Naive thymus-derived CD8-positive, alpha-beta T cell (primary cell): ENCODE data around the gene CHEK2. TPM values are rescaled to one million over a fixed set of nuclear protein-coding genes. Genes with fewer than 3 reads are reported as not detected.
"Not testable (repeated sequence)": the region's sequence is repeated elsewhere in the genome, so short reads cannot be mapped to it uniquely, and the experiment has no call there.

Source experiments
- ATAC-seq, 2 donors: fragments of 150-1000 bp; cut with Tn5 transposase in 1 of 2; sonication (Bioruptor Pico), chemical (Tn5 transposase) in 1 of 2; 1 replicate in 1 of 2; 2 replicates in 1 of 2; pipeline ENCODE4 v1.10.0; 2021; ENCODE audit warnings: mild to moderate bottlenecking in 2 of 2, moderate library complexity in 2 of 2
- POLR2A ChIA-PET: fragments of 350-600 bp; sonication (Branson Sonifier 250); formaldehyde crosslinking; loops from one replicate; lab custom pipeline; 2021; ENCODE audit warnings: antibody characterized with exemption; lab: Charles Lee
- DNase-seq, 10 donors: peaks; one replicate each; pipeline versions ENCODE4 v3.0.0 to v3.0.0-alpha.2; 2020 to 2022
- H3K27ac Mint-ChIP-seq, 10 donors: one replicate each; pipeline ENCODE4 v1.8.0; 2020 to 2022; ENCODE audit warnings: mild to moderate bottlenecking in 10 of 10, mixed read lengths in 10 of 10, moderate library complexity in 4 of 10, inconsistent platforms in 1 of 10
- H3K27me3 Mint-ChIP-seq, 5 donors: one replicate each; pipeline ENCODE4 v1.8.0; 2021 to 2022; ENCODE audit warnings: mixed read lengths in 5 of 5
- H3K36me3 Mint-ChIP-seq, 3 donors: one replicate each; pipeline ENCODE4 v1.8.0; 2020 to 2022; ENCODE audit warnings: mixed read lengths in 3 of 3, mild to moderate bottlenecking in 2 of 3, inconsistent platforms in 1 of 3
- H3K4me1 Mint-ChIP-seq, 4 donors: one replicate each; pipeline ENCODE4 v1.8.0; 2021 to 2022; ENCODE audit warnings: mixed read lengths in 4 of 4
- H3K4me3 Mint-ChIP-seq, 10 donors: one replicate each; pipeline ENCODE4 v1.8.0; 2020 to 2022; ENCODE audit warnings: mild to moderate bottlenecking in 10 of 10, mixed read lengths in 10 of 10, moderate library complexity in 6 of 10, inconsistent platforms in 1 of 10
- H3K9me3 Mint-ChIP-seq, 9 donors: one replicate each; pipeline ENCODE4 v1.8.0; 2020 to 2022; ENCODE audit warnings: mixed read lengths in 9 of 9, mild to moderate bottlenecking in 3 of 9, inconsistent platforms in 1 of 9, moderate library complexity in 1 of 9
- polyA plus RNA-seq, 3 donors: library from polyadenylated mRNA; unstranded; fragments of 300-500 nt; fragmentation: Illumina TruSeq; gene quantifications; one replicate each; pipeline ENCODE4 v1.2.3, GENCODE V29; 2021
- total RNA-seq, 8 experiments: library from RNA in 2 of 8; stranded (reverse) in 2 of 8; gene quantifications; one replicate each; pipeline ENCODE4 v1.2.3 and lab custom pipeline; 2021 to 2026

CHEK2 gene
- total and polyA plus RNA-seq, 5 experiments from 2014 or later: 6.7 to 10.1 (median 7.7) TPM

GRCh38 chr22:28678170-28678569 lies 63.5 kb downstream of the CHEK2 start:
- not testable (repeated sequence) for H3K36me3 Mint-ChIP-seq, H3K9me3 Mint-ChIP-seq, ATAC-seq, H3K27ac Mint-ChIP-seq, DNase-seq
- POLR2A ChIA-PET: interaction anchor here (0.7 kb wide), 1 partner anchor 608 kb away, joined by 3 read pairs; no protein-coding TSS in a partner anchor
- H3K4me3 Mint-ChIP-seq: peak overlapping the region in 1 of 10 donors; percentile 41
- peaks cover 22 to 82% (median 56%) of the 10 kb centered on the region in 5 donors for H3K27me3 Mint-ChIP-seq
- H3K4me1 Mint-ChIP-seq: peaks cover 12 to 41% (median 31%) of the 10 kb centered on the region in 4 donors

- Mint-ChIP-seq H3K9me3 (peaks cover 0 to 17% (median 3%) of the 10 kb centered on the region in 9 donors), H3K27me3 (peaks cover 23 to 75% (median 51%) of the 10 kb centered on the region in 5 donors), H3K4me3 (peak overlapping the region; percentile 42 to 94 (median 75)), H3K4me1 (peaks cover 9 to 39% (median 33%) of the 10 kb centered on the region in 4 donors), H3K27ac (peak overlapping the region; percentile 5 to 99 (median 91)), H3K36me3 (peaks cover 0 to 4% (median 3%) of the 10 kb centered on the region in 3 donors)
- peak in 9 of 10 donors; percentile 11 to 83 (median 70) for DNase-seq
- POLR2A ChIA-PET: no interaction called here
- peak; percentile 99 to 100 for ATAC-seq
Measured at GRCh38 chr22:28674121-28674563, 67.5 kb downstream of the CHEK2 start.

- peaks cover 0 to 4% (median 3%) of the 10 kb centered on the region in 3 donors for H3K36me3 Mint-ChIP-seq
- no peak for DNase-seq
- H3K27me3 Mint-ChIP-seq: peaks cover 20 to 49% (median 35%) of the 10 kb centered on the region in 5 donors
- H3K4me1 Mint-ChIP-seq: peaks cover 7 to 29% (median 25%) of the 10 kb centered on the region in 4 donors
- H3K9me3 Mint-ChIP-seq: peaks cover 0 to 17% (median 3%) of the 10 kb centered on the region in 9 donors
- no peak overlapping the region for H3K4me3 Mint-ChIP-seq
- no peak for ATAC-seq
- H3K27ac Mint-ChIP-seq: peak overlapping the region in 1 of 10 donors; percentile 18
- POLR2A ChIA-PET: no interaction called here
Measured at GRCh38 chr22:28670756-28671155, 70.9 kb downstream of the CHEK2 start.

GRCh38 chr22:28670161-28670560 lies 71.5 kb downstream of the CHEK2 start:
- peaks cover 17 to 44% (median 32%) of the 10 kb centered on the region in 5 donors for H3K27me3 Mint-ChIP-seq
- no peak for DNase-seq

GRCh38 chr22:28669387-28669786 lies 72.2 kb downstream of the CHEK2 start:
- peaks cover 13 to 38% (median 26%) of the 10 kb centered on the region in 5 donors for H3K27me3 Mint-ChIP-seq
- DNase-seq: no peak
- peaks cover 0 to 17% (median 3%) of the 10 kb centered on the region in 9 donors for H3K9me3 Mint-ChIP-seq
- H3K27ac Mint-ChIP-seq: no peak overlapping the region
- POLR2A ChIA-PET: no interaction called here
- ATAC-seq: no peak
- no peak overlapping the region for H3K4me3 Mint-ChIP-seq
- H3K36me3 Mint-ChIP-seq: peaks cover 0 to 4% (median 3%) of the 10 kb centered on the region in 3 donors
- H3K4me1 Mint-ChIP-seq: peaks cover 4 to 20% (median 17%) of the 10 kb centered on the region in 4 donors

More at GRCh38 chr22:28670161-28670560, 71.5 kb downstream of the CHEK2 start:
- POLR2A ChIA-PET: no interaction called here
- Mint-ChIP-seq H3K4me1 (peaks cover 6 to 27% (median 24%) of the 10 kb centered on the region in 4 donors), H3K9me3 (peaks cover 0 to 17% (median 3%) of the 10 kb centered on the region in 9 donors), H3K36me3 (peaks cover 0 to 4% (median 3%) of the 10 kb centered on the region in 3 donors), H3K4me3 (no peak overlapping the region), H3K27ac (no peak overlapping the region)
- ATAC-seq: no peak

- not testable (repeated sequence) for H3K27ac Mint-ChIP-seq, DNase-seq, ATAC-seq, H3K4me3 Mint-ChIP-seq, H3K36me3 Mint-ChIP-seq, H3K4me1 Mint-ChIP-seq, H3K9me3 Mint-ChIP-seq
- POLR2A ChIA-PET: interaction anchor here (0.6 kb wide), 1 partner anchor 562 kb away, joined by 3 read pairs; no protein-coding TSS in a partner anchor
- peaks cover under 1 to 32% (median 14%) of the 10 kb centered on the region in 5 donors for H3K27me3 Mint-ChIP-seq
Measured at GRCh38 chr22:28663569-28663942, 78.1 kb downstream of the CHEK2 start.

- Mint-ChIP-seq H3K9me3 (peaks cover 0 to 10% (median 1%) of the 10 kb centered on the region in 9 donors), H3K36me3 (no peaks in the 10 kb centered on the region), H3K27ac (no peak overlapping the region)
Measured at GRCh38 chr22:28658448-28658847, 83.2 kb downstream of the CHEK2 start.

GRCh38 chr22:28656181-28656580 lies 85.4 kb downstream of the CHEK2 start:
- H3K4me3 Mint-ChIP-seq: no peak overlapping the region
- H3K9me3 Mint-ChIP-seq: peaks cover 0 to 24% (median 5%) of the 10 kb centered on the region in 9 donors
- H3K36me3 Mint-ChIP-seq: peaks cover 0 to 7% (median 0%) of the 10 kb centered on the region in 3 donors
- H3K4me1 Mint-ChIP-seq: no peaks in the 10 kb centered on the region
- H3K27ac Mint-ChIP-seq: no peak overlapping the region
- no peak for ATAC-seq
- peaks cover 25 to 69% (median 55%) of the 10 kb centered on the region in 5 donors for H3K27me3 Mint-ChIP-seq
- POLR2A ChIA-PET: no interaction called here
- DNase-seq: no peak

More at GRCh38 chr22:28658448-28658847, 83.2 kb downstream of the CHEK2 start:
- POLR2A ChIA-PET: no interaction called here
- H3K4me3 Mint-ChIP-seq: no peak overlapping the region
- ATAC-seq: no peak
- no peaks in the 10 kb centered on the region for H3K4me1 Mint-ChIP-seq
- no peak for DNase-seq
- H3K27me3 Mint-ChIP-seq: peaks cover 20 to 59% (median 53%) of the 10 kb centered on the region in 5 donors

GRCh38 chr22:28650463-28650862 lies 91.2 kb downstream of the CHEK2 start:
- H3K4me1 Mint-ChIP-seq: no peaks in the 10 kb centered on the region
- ATAC-seq (no peak), DNase-seq (no peak)
- peaks cover 0 to 26% (median 5%) of the 10 kb centered on the region in 9 donors for H3K9me3 Mint-ChIP-seq
- H3K4me3 Mint-ChIP-seq: no peak overlapping the region
- no peak overlapping the region for H3K27ac Mint-ChIP-seq
- H3K27me3 Mint-ChIP-seq: peaks cover 38 to 89% (median 55%) of the 10 kb centered on the region in 5 donors
- POLR2A ChIA-PET: no interaction called here
- peaks cover 0 to 7% (median 6%) of the 10 kb centered on the region in 3 donors for H3K36me3 Mint-ChIP-seq

- peaks cover 0 to 7% (median 6%) of the 10 kb centered on the region in 3 donors for H3K36me3 Mint-ChIP-seq
- DNase-seq: no peak
- POLR2A ChIA-PET: no interaction called here
- no peaks in the 10 kb centered on the region for H3K4me1 Mint-ChIP-seq
- H3K9me3 Mint-ChIP-seq: peaks cover 0 to 23% (median 5%) of the 10 kb centered on the region in 9 donors
- no peak for ATAC-seq
- no peak overlapping the region for H3K4me3 Mint-ChIP-seq
- no peak overlapping the region for H3K27ac Mint-ChIP-seq
- peaks cover 32 to 75% (median 54%) of the 10 kb centered on the region in 5 donors for H3K27me3 Mint-ChIP-seq
Measured at GRCh38 chr22:28648792-28649191, 92.8 kb downstream of the CHEK2 start.

- no peaks in the 10 kb centered on the region for H3K4me1 Mint-ChIP-seq
- H3K9me3 Mint-ChIP-seq: peaks cover 0 to 10% (median 0%) of the 10 kb centered on the region in 9 donors
- ATAC-seq: no peak
- peaks cover 29 to 67% (median 51%) of the 10 kb centered on the region in 5 donors for H3K27me3 Mint-ChIP-seq
- DNase-seq: no peak
- peaks cover 0 to 6% (median 0%) of the 10 kb centered on the region in 3 donors for H3K36me3 Mint-ChIP-seq
- no peak overlapping the region for H3K27ac Mint-ChIP-seq
- no peak overlapping the region for H3K4me3 Mint-ChIP-seq
- POLR2A ChIA-PET: no interaction called here
Measured at GRCh38 chr22:28647216-28647615, 94.4 kb downstream of the CHEK2 start.

GRCh38 chr22:28639321-28639720 lies 102.3 kb downstream of the CHEK2 start:
- no peak overlapping the region for H3K27ac Mint-ChIP-seq
- H3K4me3 Mint-ChIP-seq: no peak overlapping the region
- DNase-seq (no peak), ATAC-seq (no peak)
- POLR2A ChIA-PET: no interaction called here
- H3K4me1 Mint-ChIP-seq: no peaks in the 10 kb centered on the region
- H3K27me3 Mint-ChIP-seq: peaks cover 21 to 58% (median 48%) of the 10 kb centered on the region in 5 donors
- no peaks in the 10 kb centered on the region for H3K36me3 Mint-ChIP-seq
- no peaks in the 10 kb centered on the region for H3K9me3 Mint-ChIP-seq
